OCI-LY3 (cell line): ENCODE measurements around the gene CFAP46.

Experiments
- CTCF ChIP-seq: fragments of 200-600, 300-600 bp; sonication (generic); IDR thresholded peaks from 2 replicates; pipeline ENCODE4 v1.5.1; 2014; ENCODE audit warnings: antibody characterized with exemption, low read length, low read depth
- EZH2phosphoT487 ChIP-seq: fragments of 200-600 bp; shearing (Covaris generic); IDR thresholded peaks from 2 replicates; pipeline ENCODE4 v1.6.1; 2018; ENCODE audit warnings: antibody characterized with exemption, mixed run types, low read depth

GRCh38 chr10:132987671-132988571, 45.6 kb upstream of the CFAP46 start:
- TF ChIP-seq CTCF: no peak
- TF ChIP-seq EZH2phosphoT487: no peak
